Left lung (tissue), 10 donors: ENCODE measurements around the gene INAVA. TPM values are rescaled to one million over a fixed set of nuclear protein-coding genes. Genes with fewer than 3 reads are reported as not detected.

ENCODE experiments used
- ATAC-seq: fragments of 200-7000 bp; cut with Tn5 transposase; one replicate; pipeline ENCODE4 v1.9.1; 2020; ENCODE audit warnings: moderate library complexity
- DNase-seq, 4 donors: peaks; one replicate each; pipeline ENCODE4 v3.0.0-alpha.2; 2013 to 2020
- H3K27ac ChIP-seq, 2 donors: fragments of 200-600 bp; sonication (generic) in 1 of 2; one replicate each; pipeline versions ENCODE4 v1.5.0 to v1.8.0; 2020 to 2021
- H3K27me3 ChIP-seq, 2 donors: fragments of 200-600 bp; sonication (generic) in 1 of 2; one replicate each; pipeline versions ENCODE4 v1.5.0 to v1.8.0; 2020 to 2021
- H3K36me3 ChIP-seq, 2 donors: fragments of 200-600 bp; sonication (generic) in 1 of 2; one replicate each; pipeline versions ENCODE4 v1.5.0 to v1.8.0; 2020 to 2021
- H3K4me1 ChIP-seq, 2 donors: fragments of 200-600 bp; one replicate each; pipeline ENCODE4 v1.8.0; 2021
- H3K4me3 ChIP-seq, 2 donors: fragments of 200-600 bp; sonication (generic) in 1 of 2; one replicate each; pipeline versions ENCODE4 v1.5.0 to v1.8.0; 2020 to 2021; ENCODE audit warnings: mild to moderate bottlenecking in 1 of 2
- H3K9me3 ChIP-seq, 2 donors: fragments of 200-600 bp; sonication (generic) in 1 of 2; one replicate each; pipeline versions ENCODE4 v1.5.0 to v1.8.0; 2020 to 2021
- CTCF ChIP-seq, 2 donors: fragments of 200-600 bp; sonication (generic) in 1 of 2; IDR thresholded peaks; one replicate each; pipeline versions ENCODE4 v1.5.0 to v1.8.0; 2021; ENCODE audit warnings: antibody characterized with exemption in 2 of 2
- intact Hi-C, 2 donors: fragments of 100-400 bp; cut with DNase I; formaldehyde crosslinking; loops; one replicate each; pipeline versions ENCODE4 v1.11.2 to v1.14.2; 2022
- polyA plus RNA-seq, 6 donors: library from polyadenylated mRNA; unstranded; fragments of 120-200 nt; gene quantifications; one replicate each; pipeline ENCODE4 v1.2.1, GENCODE V29; 2013; ENCODE audit not compliant: insufficient read length in 6 of 6
- total RNA-seq, 2 donors: library from RNA; stranded (reverse); fragmentation: NEBNext Ultra II Directional; extraction: Animal tissue kit (Norgen Biotek cat#: 25700); gene quantifications; one replicate each; pipeline ENCODE4 v1.2.1, GENCODE V29; 2021
- donor health status: DM: no; HTN: yes; CAD: no.
- donor health status: DM: no; HTN: no; CAD: no.

Gene INAVA
- total and polyA plus RNA-seq, 8 donors, result 5.5 to 25.5 (median 23.1) TPM

- Histone ChIP-seq H3K27ac (no peak overlapping the region), H3K4me1 (no peaks in the 10 kb centered on the region), H3K9me3 (no peaks in the 10 kb centered on the region), H3K4me3 (no peak overlapping the region), H3K27me3 (no peaks in the 10 kb centered on the region), H3K36me3 (peaks cover 0 to 47% of the 10 kb centered on the region in 2 donors)
- no peak for TF ChIP-seq CTCF (IDR thresholded peaks at IDR 0.05)
- intact Hi-C loops, result no loop called here
- DNase-seq (no peak), ATAC-seq (no peak)
Observed at GRCh38 chr1:200850554-200850953, 44.1 kb upstream of the INAVA start.

GRCh38 chr1:200856716-200857357 is 37.9 kb upstream of the INAVA start:
- intact Hi-C loops, result no loop called here
- H3K4me3 ChIP-seq, result no peak overlapping the region
- no peak overlapping the region for H3K27ac ChIP-seq
- no peaks in the 10 kb centered on the region for H3K4me1 ChIP-seq
- DNase-seq (no peak), ATAC-seq (no peak)
- no peak for TF ChIP-seq CTCF (IDR thresholded peaks at IDR 0.05)
- peaks cover 0 to 41% of the 10 kb centered on the region in 2 donors for H3K36me3 ChIP-seq
- no peaks in the 10 kb centered on the region for H3K27me3 ChIP-seq
- H3K9me3 ChIP-seq, result no peaks in the 10 kb centered on the region

- no peaks in the 10 kb centered on the region for H3K27me3 ChIP-seq
- TF ChIP-seq CTCF (IDR thresholded peaks at IDR 0.05), result no peak
- no peak overlapping the region for H3K4me3 ChIP-seq
- no peaks in the 10 kb centered on the region for H3K9me3 ChIP-seq
- DNase-seq (no peak), ATAC-seq (no peak)
- intact Hi-C loops, result no loop called here
- H3K27ac ChIP-seq, result no peak overlapping the region
- H3K4me1 ChIP-seq, result no peaks in the 10 kb centered on the region
- H3K36me3 ChIP-seq, result peaks cover 0 to 43% of the 10 kb centered on the region in 2 donors
Observed at GRCh38 chr1:200857804-200858203, 36.9 kb upstream of the INAVA start.

- H3K4me3 ChIP-seq, result no peak overlapping the region
- intact Hi-C loops, result no loop called here
- H3K27ac ChIP-seq, result no peak overlapping the region
- H3K27me3 ChIP-seq, result no peaks in the 10 kb centered on the region
- H3K9me3 ChIP-seq, result no peaks in the 10 kb centered on the region
- no peak for TF ChIP-seq CTCF (IDR thresholded peaks at IDR 0.05)
- H3K4me1 ChIP-seq, result no peaks in the 10 kb centered on the region
- no peak for ATAC-seq
- peaks cover 0 to 20% of the 10 kb centered on the region in 2 donors for H3K36me3 ChIP-seq
- no peak for DNase-seq
Observed at GRCh38 chr1:200861937-200862647, 32.6 kb upstream of the INAVA start.

GRCh38 chr1:200862713-200863415 is 31.8 kb upstream of the INAVA start:
- no peaks in the 10 kb centered on the region for H3K9me3 ChIP-seq
- intact Hi-C loops, result no loop called here
- DNase-seq (no peak), ATAC-seq (no peak)
- no peak overlapping the region for H3K4me3 ChIP-seq
- no peaks in the 10 kb centered on the region for H3K4me1 ChIP-seq
- no peaks in the 10 kb centered on the region for H3K27me3 ChIP-seq
- peaks cover 0 to 12% of the 10 kb centered on the region in 2 donors for H3K36me3 ChIP-seq
- TF ChIP-seq CTCF (IDR thresholded peaks at IDR 0.05), result no peak
- H3K27ac ChIP-seq, result no peak overlapping the region
